HepG2 (cell line): Measurements from ENCODE around the gene BPGM. TPM values are rescaled to one million over a fixed set of nuclear protein-coding genes. Genes with fewer than 3 reads are reported as not detected.

Experiments
- ARID2 ChIP-seq: sonication (generic); formaldehyde crosslinking; IDR thresholded peaks from 2 replicates; pipeline ENCODE4 v1.8.1; 2022; ENCODE audit warnings: mild to moderate bottlenecking, missing genetic modification reagents, borderline replicate concordance
- BCL6 ChIP-seq: IDR thresholded peaks from 2 replicates; pipeline ENCODE4 v1.6.1; 2016; ENCODE audit warnings: missing genetic modification reagents, missing compliant biosample characterization
- CBX5 ChIP-seq: sonication (generic); formaldehyde crosslinking; IDR thresholded peaks from 2 replicates; pipeline ENCODE4 v1.4.0; 2020; ENCODE audit warnings: missing genetic modification reagents, borderline replicate concordance
- FOXP1 ChIP-seq, 2 experiments: fragments of 450-650 bp in 1 of 2; IDR thresholded peaks; 2 replicates each; pipeline ENCODE4 v1.6.1; 2017 to 2018; ENCODE audit warnings: antibody characterized with exemption in 1 of 2
- GABPB1 ChIP-seq: IDR thresholded peaks from 2 replicates; pipeline ENCODE4 v1.6.1; 2016; ENCODE audit warnings: mild to moderate bottlenecking, missing genetic modification reagents, moderate library complexity, missing compliant biosample characterization
- GATAD1 ChIP-seq: IDR thresholded peaks from 2 replicates; pipeline ENCODE4 v1.6.1; 2016; ENCODE audit warnings: missing genetic modification reagents, missing compliant biosample characterization
- HDAC1 ChIP-seq: sonication (generic); formaldehyde crosslinking; IDR thresholded peaks from 2 replicates; pipeline ENCODE4 v1.5.1; 2020; ENCODE audit warnings: mild to moderate bottlenecking, missing genetic modification reagents
- HNF4A ChIP-seq: sonication (generic); formaldehyde crosslinking; IDR thresholded peaks from 2 replicates; pipeline ENCODE4 v1.4.0; 2020; ENCODE audit warnings: missing genetic modification reagents
- HNF4G ChIP-seq, 2 experiments: sonication (generic) in 1 of 2; formaldehyde crosslinking in 1 of 2; IDR thresholded peaks; 2 replicates each; pipeline versions ENCODE4 v1.4.0 to v1.6.1; 2011 to 2020; ENCODE audit warnings: borderline replicate concordance in 2 of 2, low read depth in 2 of 2, mild to moderate bottlenecking in 2 of 2, low read length in 1 of 2, missing genetic modification reagents in 1 of 2, moderate library complexity in 1 of 2
- KAT8 ChIP-seq: IDR thresholded peaks from 2 replicates; pipeline ENCODE4 v1.6.1; 2016; ENCODE audit warnings: missing genetic modification reagents, missing compliant biosample characterization
- MIXL1 ChIP-seq: IDR thresholded peaks from 2 replicates; pipeline ENCODE4 v1.6.1; 2016
- POLR2G ChIP-seq: fragments of 200-400 bp; formaldehyde crosslinking; IDR thresholded peaks from 2 replicates; pipeline ENCODE4 v1.6.1; 2018; ENCODE audit warnings: mild to moderate bottlenecking, low read depth, low read length, moderate library complexity
- RAD21 ChIP-seq: fragments of 450-650 bp; formaldehyde crosslinking; IDR thresholded peaks from 2 replicates; pipeline ENCODE4 v1.5.0; 2020; ENCODE audit warnings: mild to moderate bottlenecking
- SALL2 ChIP-seq: sonication (generic); formaldehyde crosslinking; IDR thresholded peaks from 2 replicates; pipeline ENCODE4 v1.8.1; 2023; ENCODE audit warnings: mild to moderate bottlenecking, missing genetic modification reagents, inconsistent platforms
- SOX13 ChIP-seq, 3 experiments: fragments of 450-650 bp in 1 of 3; sonication (generic) in 1 of 3; formaldehyde crosslinking in 1 of 3; IDR thresholded peaks in 2 of 3; conservative IDR thresholded peaks in 1 of 3; 2 replicates each; pipeline versions ENCODE4 v1.5.0 to v1.6.1; 2016 to 2020; ENCODE audit warnings: antibody characterized with exemption in 1 of 3, mild to moderate bottlenecking in 1 of 3, missing compliant biosample characterization in 1 of 3, missing genetic modification reagents in 1 of 3, moderate library complexity in 1 of 3
- SOX5 ChIP-seq: IDR thresholded peaks from 2 replicates; pipeline ENCODE4 v1.6.1; 2016; ENCODE audit warnings: borderline replicate concordance
- TBX2 ChIP-seq: sonication (generic); formaldehyde crosslinking; IDR thresholded peaks from 2 replicates; pipeline ENCODE4 v1.5.0; 2020; ENCODE audit warnings: missing genetic modification reagents, mild to moderate bottlenecking, borderline replicate concordance
- U2AF2 ChIP-seq: fragments of 200-400 bp; formaldehyde crosslinking; IDR thresholded peaks from 2 replicates; pipeline ENCODE4 v1.6.1; 2017; ENCODE audit warnings: low read depth, mild to moderate bottlenecking, low read length
- ZNF446 ChIP-seq: sonication (generic); formaldehyde crosslinking; IDR thresholded peaks from 2 replicates; pipeline ENCODE4 v1.5.0; 2020; ENCODE audit warnings: mild to moderate bottlenecking, missing genetic modification reagents
- ZNF713 ChIP-seq: sonication (generic); formaldehyde crosslinking; IDR thresholded peaks from 2 replicates; pipeline ENCODE4 v1.4.0; 2020; ENCODE audit warnings: mild to moderate bottlenecking, missing genetic modification reagents
- polyA plus RNA-seq, 8 experiments: library from polyadenylated mRNA; depleted of rRNA in 3 of 8; stranded (reverse) in 7 of 8; unstranded in 1 of 8; fragments of >200 nt; fragmentation: Illumina TruSeq in 4 of 8; extraction: Trizol in 4 of 8; gene quantifications; 2 replicates each; pipeline versions ENCODE4 v1.2.1 to v1.2.3, GENCODE V29; 2011 to 2016; ENCODE audit warnings: low read depth in 4 of 8, missing spikeins in 1 of 8, mixed read lengths in 1 of 8; ENCODE audit not compliant: insufficient read depth in 1 of 8
- total RNA-seq, 5 experiments: library from RNA; depleted of rRNA; stranded (reverse); fragments of >200 nt; fragmentation: Illumina TruSeq; extraction: Trizol; gene quantifications; 2 replicates each; pipeline ENCODE4 v1.2.3, GENCODE V29; 2016; ENCODE audit warnings: low read depth in 1 of 5
- TF ChIP-seq, protein P1 (sequence below): IDR thresholded peaks from 2 replicates; pipeline ENCODE4 v1.6.1; 2012; ENCODE audit warnings: low read depth, low read length, improper control_type of control experiment
- TF ChIP-seq, protein P2 (sequence below): sonication (generic); formaldehyde crosslinking; IDR thresholded peaks from 2 replicates; pipeline ENCODE4 v1.4.0; 2020; ENCODE audit warnings: mild to moderate bottlenecking, missing genetic modification reagents
- TF ChIP-seq, protein P3 (sequence below): IDR thresholded peaks from 2 replicates; pipeline ENCODE4 v1.6.1; 2016; ENCODE audit warnings: low read depth
- TF ChIP-seq, protein P4 (sequence below): sonication (generic); formaldehyde crosslinking; IDR thresholded peaks from 2 replicates; pipeline ENCODE4 v1.8.0; 2022; ENCODE audit warnings: mild to moderate bottlenecking, missing genetic modification reagents, borderline replicate concordance

Gene BPGM
- total and polyA plus RNA-seq, 2 of the 13 experiments (the other 11 are each of a cell fraction or from before 2014, with no cell fraction given), result 4.0 to 7.5 TPM

DNA sequence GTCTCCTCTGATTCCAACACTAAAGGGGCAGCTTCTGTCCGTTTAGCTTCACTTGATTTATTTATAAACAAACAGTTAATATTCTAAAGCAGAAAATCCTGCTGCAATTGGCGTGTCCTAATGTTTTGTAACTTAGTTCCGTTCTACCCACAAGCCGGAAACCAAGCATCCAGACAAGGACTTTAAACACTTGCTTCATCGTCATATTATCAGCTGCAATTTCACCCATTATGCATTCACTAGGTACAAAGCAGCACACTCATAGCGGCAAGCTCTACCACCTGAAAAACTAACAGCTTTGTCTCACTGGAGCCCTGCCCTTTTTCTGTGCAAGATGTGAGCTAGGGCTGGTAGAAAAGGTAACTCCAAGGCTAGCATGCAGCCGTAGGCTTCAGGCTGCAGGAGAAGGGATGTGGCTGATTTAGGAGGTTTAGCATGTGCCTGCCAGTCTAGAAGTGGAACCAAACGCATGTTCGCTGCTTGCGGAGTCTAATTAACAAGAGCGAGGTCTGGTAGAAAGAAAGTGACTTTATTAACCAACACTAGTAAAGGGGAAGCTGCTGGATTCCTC lies 43.7 kb upstream of the BPGM start (continued):
- TF ChIP-seq SOX13 (IDR thresholded peaks at IDR 0.05) (no peak), SOX13 (CRISPR knock-in tag; conservative IDR thresholded peaks at IDR 0.05 in 1 of 2, IDR thresholded peaks at IDR 0.05 in 1 of 2) (peak in 1 of 2 experiments; percentile 55; a peak in 2 of 4 replicates), GATAD1 (CRISPR knock-in tag) (no peak), POLR2G (peak; percentile 40; the same call in 1 of the 2 replicates), HNF4A (CRISPR knock-in tag) (peak; percentile 68), ARID2 (no peak), U2AF2 (no peak), TBX2 (CRISPR knock-in tag) (peak; percentile 16; the same call in 1 of the 2 replicates), FOXP1 (IDR thresholded peaks at IDR 0.05) (no peak), FOXP1 (CRISPR knock-in tag; IDR thresholded peaks at IDR 0.05) (0 out of 2 replicates have a peak, but pooled peaks have one; percentile 19), ZNF713 (CRISPR knock-in tag) (no peak), RAD21 (CRISPR knock-in tag) (no peak), SALL2 (CRISPR knock-in tag) (no peak), MIXL1 (CRISPR knock-in tag) (0 out of 2 replicates have a peak, but pooled peaks have one; percentile 16), GABPB1 (CRISPR knock-in tag) (peak; percentile 25; the same call in 1 of the 2 replicates), SOX5 (CRISPR knock-in tag) (peak; percentile 37; the same call in 1 of the 2 replicates), CBX5 (CRISPR knock-in tag) (no peak; the same call in 1 of the 2 replicates), BCL6 (CRISPR knock-in tag) (0 out of 2 replicates have a peak, but pooled peaks have one; percentile 18), HNF4G (IDR thresholded peaks at IDR 0.05; ENCODE audit: borderline replicate concordance, low read depth, low read length) (peak; percentile 29; the same call in 1 of the 2 replicates), HNF4G (CRISPR knock-in tag; IDR thresholded peaks at IDR 0.05; ENCODE audit: borderline replicate concordance, low read depth) (no peak), KAT8 (CRISPR knock-in tag) (peak; percentile 37; the same call in 1 of the 2 replicates), HDAC1 (CRISPR knock-in tag) (peak; percentile 10; the same call in 1 of the 2 replicates), ZNF446 (no peak)
- TF ChIP-seq, protein P1, sequence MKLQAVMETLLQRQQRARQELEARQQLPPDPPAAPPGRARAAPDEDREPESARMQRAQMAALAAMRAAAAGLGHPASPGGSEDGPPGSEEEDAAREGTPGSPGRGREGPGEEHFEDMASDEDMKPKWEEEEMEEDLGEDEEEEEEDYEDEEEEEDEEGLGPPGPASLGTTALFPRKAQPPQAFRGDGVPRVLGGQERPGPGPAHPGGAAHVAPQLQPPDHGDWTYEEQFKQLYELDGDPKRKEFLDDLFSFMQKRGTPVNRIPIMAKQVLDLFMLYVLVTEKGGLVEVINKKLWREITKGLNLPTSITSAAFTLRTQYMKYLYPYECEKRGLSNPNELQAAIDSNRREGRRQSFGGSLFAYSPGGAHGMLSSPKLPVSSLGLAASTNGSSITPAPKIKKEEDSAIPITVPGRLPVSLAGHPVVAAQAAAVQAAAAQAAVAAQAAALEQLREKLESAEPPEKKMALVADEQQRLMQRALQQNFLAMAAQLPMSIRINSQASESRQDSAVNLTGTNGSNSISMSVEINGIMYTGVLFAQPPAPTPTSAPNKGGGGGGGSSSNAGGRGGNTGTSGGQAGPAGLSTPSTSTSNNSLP, result 0 out of 2 replicates have a peak, but pooled peaks have one; percentile 37
- TF ChIP-seq, protein P2, sequence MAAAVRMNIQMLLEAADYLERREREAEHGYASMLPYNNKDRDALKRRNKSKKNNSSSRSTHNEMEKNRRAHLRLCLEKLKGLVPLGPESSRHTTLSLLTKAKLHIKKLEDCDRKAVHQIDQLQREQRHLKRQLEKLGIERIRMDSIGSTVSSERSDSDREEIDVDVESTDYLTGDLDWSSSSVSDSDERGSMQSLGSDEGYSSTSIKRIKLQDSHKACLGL (CRISPR knock-in tag), result no peak
- TF ChIP-seq, protein P3, sequence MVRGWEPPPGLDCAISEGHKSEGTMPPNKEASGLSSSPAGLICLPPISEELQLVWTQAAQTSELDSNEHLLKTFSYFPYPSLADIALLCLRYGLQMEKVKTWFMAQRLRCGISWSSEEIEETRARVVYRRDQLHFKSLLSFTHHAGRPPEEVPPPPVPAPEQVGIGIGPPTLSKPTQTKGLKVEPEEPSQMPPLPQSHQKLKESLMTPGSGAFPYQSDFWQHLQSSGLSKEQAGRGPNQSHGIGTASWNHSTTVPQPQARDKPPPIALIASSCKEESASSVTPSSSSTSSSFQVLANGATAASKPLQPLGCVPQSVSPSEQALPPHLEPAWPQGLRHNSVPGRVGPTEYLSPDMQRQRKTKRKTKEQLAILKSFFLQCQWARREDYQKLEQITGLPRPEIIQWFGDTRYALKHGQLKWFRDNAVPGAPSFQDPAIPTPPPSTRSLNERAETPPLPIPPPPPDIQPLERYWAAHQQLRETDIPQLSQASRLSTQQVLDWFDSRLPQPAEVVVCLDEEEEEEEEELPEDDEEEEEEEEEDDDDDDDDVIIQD (CRISPR knock-in tag), result no peak
- TF ChIP-seq, protein P4, sequence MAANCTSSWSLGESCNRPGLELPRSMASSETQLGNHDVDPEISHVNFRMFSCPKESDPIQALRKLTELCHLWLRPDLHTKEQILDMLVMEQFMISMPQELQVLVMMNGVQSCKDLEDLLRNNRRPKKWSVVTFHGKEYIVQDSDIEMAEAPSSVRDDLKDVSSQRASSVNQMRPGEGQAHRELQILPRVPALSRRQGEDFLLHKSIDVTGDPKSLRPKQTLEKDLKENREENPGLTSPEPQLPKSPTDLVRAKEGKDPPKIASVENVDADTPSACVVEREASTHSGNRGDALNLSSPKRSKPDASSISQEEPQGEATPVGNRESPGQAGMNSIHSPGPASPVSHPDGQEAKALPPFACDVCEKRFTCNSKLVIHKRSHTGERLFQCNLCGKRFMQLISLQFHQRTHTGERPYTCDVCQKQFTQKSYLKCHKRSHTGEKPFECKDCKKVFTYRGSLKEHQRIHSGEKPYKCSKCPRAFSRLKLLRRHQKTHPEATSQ (CRISPR knock-in tag), result 0 out of 2 replicates have a peak, but pooled peaks have one; percentile 26
